22Rv1 (cell line): Measurements from ENCODE around the gene GREM2.

Experiments
- H3K27ac ChIP-seq: fragments of 450-650 bp; 2 replicates; pipeline ENCODE4 v1.5.1; 2017
- ZFX ChIP-seq: fragments of 450-650 bp; IDR thresholded peaks from 2 replicates; pipeline ENCODE4 v1.6.1; 2017; ENCODE audit warnings: antibody characterized with exemption, borderline replicate concordance
- TF ChIP-seq, protein P1 (sequence below): fragments of 450-650 bp; IDR thresholded peaks from 2 replicates; pipeline ENCODE4 v1.5.1; 2017; ENCODE audit warnings: mild to moderate bottlenecking

GREM2 gene

DNA sequence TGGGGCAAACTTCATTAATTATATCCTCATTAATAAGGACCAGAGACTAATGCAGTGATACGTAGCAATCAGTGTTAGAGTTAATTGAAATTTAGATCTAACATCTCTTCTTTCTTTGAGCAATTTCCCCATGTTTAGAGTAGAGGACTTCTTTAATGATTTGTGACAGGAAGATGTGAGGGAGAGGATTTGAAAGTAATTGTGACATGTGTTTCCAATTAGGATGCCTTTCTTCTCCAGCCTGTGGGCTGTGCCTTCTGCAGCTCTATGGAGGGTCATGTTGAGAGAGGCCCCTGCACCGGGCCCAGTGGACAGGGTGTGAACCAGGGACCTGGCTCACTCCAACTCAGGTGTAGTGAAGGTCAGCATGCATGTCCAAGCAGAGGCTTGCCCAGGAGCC lies 103.0 kb downstream of the GREM2 start:
- TF ChIP-seq, protein P1, sequence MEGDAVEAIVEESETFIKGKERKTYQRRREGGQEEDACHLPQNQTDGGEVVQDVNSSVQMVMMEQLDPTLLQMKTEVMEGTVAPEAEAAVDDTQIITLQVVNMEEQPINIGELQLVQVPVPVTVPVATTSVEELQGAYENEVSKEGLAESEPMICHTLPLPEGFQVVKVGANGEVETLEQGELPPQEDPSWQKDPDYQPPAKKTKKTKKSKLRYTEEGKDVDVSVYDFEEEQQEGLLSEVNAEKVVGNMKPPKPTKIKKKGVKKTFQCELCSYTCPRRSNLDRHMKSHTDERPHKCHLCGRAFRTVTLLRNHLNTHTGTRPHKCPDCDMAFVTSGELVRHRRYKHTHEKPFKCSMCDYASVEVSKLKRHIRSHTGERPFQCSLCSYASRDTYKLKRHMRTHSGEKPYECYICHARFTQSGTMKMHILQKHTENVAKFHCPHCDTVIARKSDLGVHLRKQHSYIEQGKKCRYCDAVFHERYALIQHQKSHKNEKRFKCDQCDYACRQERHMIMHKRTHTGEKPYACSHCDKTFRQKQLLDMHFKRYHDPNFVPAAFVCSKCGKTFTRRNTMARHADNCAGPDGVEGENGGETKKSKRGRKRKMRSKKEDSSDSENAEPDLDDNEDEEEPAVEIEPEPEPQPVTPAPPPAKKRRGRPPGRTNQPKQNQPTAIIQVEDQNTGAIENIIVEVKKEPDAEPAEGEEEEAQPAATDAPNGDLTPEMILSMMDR, result no peak
- TF ChIP-seq ZFX, result no peak
- H3K27ac ChIP-seq, result no peak overlapping the region

DNA sequence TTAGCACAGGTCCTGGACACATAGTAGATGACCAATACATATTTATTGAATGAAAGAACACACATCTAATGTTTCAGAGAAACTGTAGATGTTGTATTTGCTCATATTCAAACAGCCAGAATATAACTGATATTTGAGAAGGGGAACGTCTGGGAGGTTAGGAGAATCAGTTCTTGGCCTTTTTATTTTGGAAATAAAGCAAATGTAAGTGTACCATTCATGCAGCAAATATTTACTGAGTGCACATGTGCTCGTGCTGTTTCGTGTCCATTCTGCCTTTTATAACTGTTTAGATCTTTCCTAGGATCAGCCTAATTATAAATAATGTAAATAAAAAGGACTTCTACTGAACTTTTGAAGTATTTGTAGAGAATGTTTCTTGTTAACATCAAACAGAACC lies 103.8 kb downstream of the GREM2 start:
- TF ChIP-seq, protein P1, result no peak
- TF ChIP-seq ZFX, result no peak
- no peak overlapping the region for H3K27ac ChIP-seq

DNA sequence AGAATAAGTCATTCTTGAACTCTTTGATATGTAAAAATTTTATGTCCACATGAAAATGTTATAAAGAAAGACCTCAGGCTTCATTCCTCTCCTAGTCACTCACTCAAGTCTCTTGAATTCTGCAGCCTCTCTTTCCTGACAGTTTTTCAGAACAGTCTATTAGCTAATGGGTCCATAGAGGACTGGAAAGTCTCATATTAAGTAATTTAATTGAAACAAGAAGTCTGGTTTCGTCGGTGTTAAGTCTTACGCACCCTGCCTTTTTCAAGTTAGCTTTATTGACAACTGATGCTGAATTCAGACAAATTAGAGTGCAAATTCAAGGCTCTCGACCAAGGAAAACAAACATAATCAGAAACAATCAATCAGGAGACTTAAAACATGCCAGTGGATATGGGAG lies 105.8 kb downstream of the GREM2 start:
- no peak overlapping the region for H3K27ac ChIP-seq
- no peak for TF ChIP-seq ZFX
- TF ChIP-seq, protein P1, result no peak

DNA sequence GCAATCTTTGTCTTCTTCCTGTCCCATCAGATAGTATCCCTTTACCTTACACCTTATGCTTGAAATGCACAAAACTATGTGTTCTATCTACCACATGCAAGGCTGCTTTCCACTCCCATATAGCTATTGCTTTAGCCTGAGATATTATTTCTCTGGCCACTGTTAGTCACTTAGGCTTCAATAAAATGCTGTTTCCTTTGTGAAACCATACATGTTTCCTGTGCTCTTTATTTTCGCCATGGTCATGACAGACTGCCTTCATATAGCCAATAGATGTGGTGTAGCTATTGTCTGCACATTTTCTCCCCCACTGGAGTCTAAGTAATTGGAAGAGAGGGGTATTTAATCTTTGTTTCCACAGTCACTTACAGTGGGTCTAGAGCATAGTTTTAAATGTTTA lies 108.4 kb downstream of the GREM2 start:
- H3K27ac ChIP-seq, result no peak overlapping the region
- TF ChIP-seq, protein P1, result no peak
- no peak for TF ChIP-seq ZFX

DNA sequence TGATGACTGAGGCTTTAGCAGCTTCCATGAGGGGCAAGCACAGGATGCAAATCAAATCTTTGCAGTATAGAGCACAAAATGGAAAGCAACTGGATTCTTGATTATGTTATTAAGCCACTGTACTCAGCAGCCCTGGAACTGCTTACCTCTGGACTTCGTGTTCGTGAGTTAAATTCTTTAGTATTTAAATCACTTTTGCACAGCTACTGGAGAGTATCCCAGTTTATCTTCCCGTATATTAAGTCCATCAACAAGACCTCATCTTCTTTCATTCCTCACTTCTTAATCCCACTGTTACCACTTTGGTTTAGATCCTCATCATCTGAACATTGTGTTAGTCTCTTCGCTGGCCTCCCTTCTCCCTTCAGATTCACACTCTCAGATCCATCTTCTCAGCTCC lies 108.9 kb downstream of the GREM2 start:
- H3K27ac ChIP-seq, result no peak overlapping the region
- TF ChIP-seq, protein P1, result no peak
- TF ChIP-seq ZFX, result no peak

DNA sequence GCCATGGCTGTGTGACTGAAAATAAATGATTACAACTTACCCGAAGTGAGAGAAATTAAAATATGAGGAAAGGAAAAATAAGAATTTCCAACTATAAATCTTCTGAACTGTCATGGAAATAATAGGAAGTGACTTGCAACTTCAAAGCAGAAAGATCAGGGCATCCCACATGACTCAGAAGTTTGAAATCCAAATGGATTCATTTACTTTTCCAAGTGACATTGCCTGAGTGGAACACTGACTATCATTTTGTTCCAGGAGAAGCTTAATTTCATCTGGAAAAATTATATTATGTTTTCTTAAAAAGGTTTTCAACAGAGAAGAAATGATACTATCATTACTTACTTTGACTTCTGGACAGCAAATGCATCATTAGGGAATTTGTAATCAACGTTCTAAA lies 110.8 kb downstream of the GREM2 start:
- TF ChIP-seq ZFX, result no peak
- TF ChIP-seq, protein P1, result no peak
- H3K27ac ChIP-seq, result no peak overlapping the region

DNA sequence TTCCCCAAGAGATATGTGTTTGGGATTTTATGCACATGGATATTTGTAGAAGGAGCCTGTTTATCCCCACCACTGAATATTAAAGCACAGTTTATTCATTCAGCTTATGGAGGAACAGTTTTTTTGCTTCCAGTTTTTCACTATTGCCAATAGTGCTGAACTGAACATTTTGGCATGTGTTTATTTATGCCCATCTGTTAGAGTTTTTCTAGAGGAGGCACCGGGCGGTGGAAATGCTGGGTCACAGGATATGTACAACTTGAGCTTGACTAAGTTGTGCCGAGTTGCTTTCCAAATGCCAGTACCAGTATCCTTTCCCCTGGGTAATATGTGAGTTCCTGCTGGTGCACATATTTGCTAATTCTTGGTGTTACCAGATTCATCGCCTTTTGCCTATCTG lies 111.3 kb downstream of the GREM2 start:
- TF ChIP-seq, protein P1, result no peak
- no peak for TF ChIP-seq ZFX
- no peak overlapping the region for H3K27ac ChIP-seq
